ENCODE measurements around the gene RASAL2. TPM values are rescaled to one million over a fixed set of nuclear protein-coding genes. Genes with fewer than 3 reads are reported as not detected.
A peak's percentile ranks its signal among the peaks of the same experiment; 100 is the strongest.
"Not testable (repeated sequence)": the region's sequence is repeated elsewhere in the genome, so short reads cannot be mapped to it uniquely, and the experiment has no call there.

The RASAL2 gene
- total RNA-seq, 2 donors from 2014 or later: 0.02 to 0.11 TPM

DNA sequence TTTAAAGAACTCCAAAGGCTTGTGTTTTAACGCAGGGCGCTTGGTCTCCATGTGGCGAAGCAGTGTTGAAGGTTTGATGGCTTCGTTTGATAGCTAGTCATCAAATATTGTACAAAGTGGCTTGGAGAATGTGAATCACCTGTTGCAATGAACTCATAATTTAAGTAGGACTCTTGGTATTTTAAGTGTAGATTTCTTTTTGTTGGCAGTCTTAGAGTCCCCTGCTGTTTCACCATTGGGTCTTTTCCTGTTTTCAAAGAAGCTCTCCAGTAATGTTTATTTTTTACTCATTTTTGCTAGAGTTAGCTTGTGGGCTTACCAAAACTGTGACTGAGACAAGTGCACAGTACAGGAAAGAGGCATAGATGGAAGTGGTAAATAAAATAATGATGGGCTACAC is 26.2 kb downstream of the RASAL2 start:
- H3K9me3 Mint-ChIP-seq: no peaks in the 10 kb centered on the region
- H3K4me1 Mint-ChIP-seq: no peaks in the 10 kb centered on the region
- H3K36me3 Mint-ChIP-seq (ENCODE audit: low read depth): no peaks in the 10 kb centered on the region
- no peaks in the 10 kb centered on the region for H3K27me3 Mint-ChIP-seq
- no peak for ATAC-seq (replicated peaks)
- H3K4me3 Mint-ChIP-seq: no peak overlapping the region
- no peak overlapping the region for H3K27ac Mint-ChIP-seq

DNA sequence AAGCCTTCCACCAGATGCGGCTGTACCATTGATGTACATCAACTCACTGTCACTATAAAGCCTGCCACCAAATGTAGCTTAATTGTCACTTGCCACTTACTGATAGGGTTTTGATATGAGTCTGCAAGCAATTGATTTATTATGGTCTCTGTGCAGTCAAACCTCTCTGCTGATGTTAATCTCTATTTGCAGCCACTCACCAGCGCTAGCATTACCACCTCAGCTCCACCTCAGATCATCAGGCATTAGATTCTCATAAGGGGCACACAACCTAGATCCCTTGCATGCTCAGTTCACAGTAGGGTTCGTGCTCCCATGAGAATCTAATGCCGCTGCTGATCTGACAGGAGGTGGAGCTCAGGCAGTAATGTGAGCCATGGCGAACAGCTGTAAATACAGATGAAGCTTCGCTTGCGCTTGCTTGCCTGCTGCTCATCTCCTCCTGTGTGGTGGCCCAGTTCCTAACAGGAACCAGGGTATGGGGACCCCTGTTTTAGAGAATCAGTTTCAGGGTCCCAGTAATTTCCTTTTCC is 26.7 kb downstream of the RASAL2 start:
- not testable (repeated sequence) for H3K36me3 Mint-ChIP-seq (ENCODE audit: low read depth); H3K4me1 Mint-ChIP-seq; H3K9me3 Mint-ChIP-seq; ATAC-seq (replicated peaks); H3K4me3 Mint-ChIP-seq; H3K27me3 Mint-ChIP-seq; H3K27ac Mint-ChIP-seq

DNA sequence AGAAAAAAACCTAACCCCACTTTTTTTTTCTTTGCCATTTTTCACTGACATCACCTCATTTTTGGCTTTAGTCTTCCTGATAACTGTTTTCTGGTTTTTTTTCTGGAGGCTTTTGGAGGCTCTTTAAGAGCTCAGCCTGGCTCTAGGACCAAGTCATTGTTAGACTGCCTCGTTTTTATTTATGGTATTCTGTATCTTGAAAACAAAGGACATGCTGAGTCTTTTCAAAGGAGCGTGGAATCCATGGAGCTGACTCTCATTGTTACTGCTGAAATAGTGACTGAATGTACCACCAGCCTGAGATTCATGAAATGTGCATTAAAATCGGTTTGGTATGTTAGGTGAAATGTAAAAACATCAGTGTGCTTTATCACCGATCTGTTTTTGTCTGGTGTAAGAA is 28.0 kb downstream of the RASAL2 start:
- no peaks in the 10 kb centered on the region for H3K4me1 Mint-ChIP-seq
- no peak overlapping the region for H3K4me3 Mint-ChIP-seq
- H3K27ac Mint-ChIP-seq: no peak overlapping the region
- ATAC-seq (replicated peaks): no peak
- H3K36me3 Mint-ChIP-seq (ENCODE audit: low read depth): no peaks in the 10 kb centered on the region
- no peaks in the 10 kb centered on the region for H3K9me3 Mint-ChIP-seq
- no peaks in the 10 kb centered on the region for H3K27me3 Mint-ChIP-seq

DNA sequence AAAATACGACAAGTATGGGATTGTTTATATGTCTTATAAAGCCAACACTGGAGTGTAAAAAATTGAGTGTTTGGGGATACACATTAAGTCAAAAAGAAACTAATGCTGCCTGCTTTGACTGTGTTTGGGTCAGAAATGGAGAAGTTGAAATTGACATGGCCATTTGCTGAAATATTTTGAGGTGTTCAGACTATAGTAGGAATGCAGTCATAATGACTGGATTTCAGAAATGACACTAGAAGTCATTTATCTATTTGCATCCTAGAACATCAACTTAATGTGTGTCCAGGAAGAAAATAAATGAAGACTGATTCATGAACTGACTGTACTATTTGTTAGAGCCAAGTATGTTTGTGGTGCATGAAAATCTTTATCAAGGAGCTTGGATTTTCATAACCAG is 28.4 kb downstream of the RASAL2 start:
- Mint-ChIP-seq H3K27me3 (no peaks in the 10 kb centered on the region), H3K27ac (no peak overlapping the region), H3K4me3 (no peak overlapping the region), H3K36me3 (ENCODE audit: low read depth) (no peaks in the 10 kb centered on the region), H3K9me3 (no peaks in the 10 kb centered on the region), H3K4me1 (no peaks in the 10 kb centered on the region)
- ATAC-seq (replicated peaks): no peak

DNA sequence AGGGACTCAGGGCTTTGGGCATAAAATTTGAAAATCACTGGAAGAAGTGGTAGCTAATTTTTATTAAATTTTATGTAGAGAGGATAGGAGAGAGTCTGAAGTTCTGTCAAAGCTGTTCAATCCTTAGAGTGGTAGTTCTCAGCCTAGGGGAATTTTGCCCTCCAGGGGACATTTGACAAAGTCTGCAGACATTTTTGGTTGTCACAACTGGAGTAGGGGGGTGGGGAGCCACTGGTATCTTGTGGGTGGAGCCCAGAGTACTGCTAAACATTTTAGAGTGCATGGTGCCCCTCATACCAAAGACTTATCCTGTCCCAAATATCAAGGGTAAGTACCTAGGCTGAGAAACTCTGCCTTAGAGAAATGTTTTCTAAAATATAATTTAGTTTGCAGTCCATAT is 30.2 kb downstream of the RASAL2 start:
- H3K27me3 Mint-ChIP-seq: no peaks in the 10 kb centered on the region
- H3K36me3 Mint-ChIP-seq (ENCODE audit: low read depth): no peaks in the 10 kb centered on the region
- H3K9me3 Mint-ChIP-seq: no peaks in the 10 kb centered on the region
- no peak for ATAC-seq (replicated peaks)
- no peak overlapping the region for H3K4me3 Mint-ChIP-seq
- H3K4me1 Mint-ChIP-seq: no peaks in the 10 kb centered on the region
- H3K27ac Mint-ChIP-seq: no peak overlapping the region

DNA sequence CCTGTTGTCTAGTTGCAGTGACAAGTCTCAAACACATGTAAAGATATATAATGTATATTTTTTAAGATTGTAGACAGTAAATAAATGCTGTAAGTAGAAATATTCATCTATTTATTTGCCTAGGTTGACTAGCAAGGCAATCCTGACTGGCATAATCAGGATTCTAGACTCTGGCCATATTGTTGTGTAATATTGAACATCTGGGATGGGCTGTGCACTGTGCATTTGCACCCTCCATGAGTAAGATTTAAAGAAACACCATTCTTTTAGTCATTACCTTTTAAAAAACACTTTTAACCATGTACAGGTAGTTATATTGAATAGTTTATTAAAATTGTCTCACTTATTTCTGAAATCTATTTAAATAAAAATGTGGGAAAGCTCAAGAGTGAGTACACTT is 32.4 kb downstream of the RASAL2 start:
- no peak overlapping the region for H3K4me3 Mint-ChIP-seq
- H3K27ac Mint-ChIP-seq: no peak overlapping the region
- H3K27me3 Mint-ChIP-seq: no peaks in the 10 kb centered on the region
- no peaks in the 10 kb centered on the region for H3K36me3 Mint-ChIP-seq (ENCODE audit: low read depth)
- ATAC-seq (replicated peaks): no peak
- H3K9me3 Mint-ChIP-seq: no peaks in the 10 kb centered on the region
- H3K4me1 Mint-ChIP-seq: no peaks in the 10 kb centered on the region

DNA sequence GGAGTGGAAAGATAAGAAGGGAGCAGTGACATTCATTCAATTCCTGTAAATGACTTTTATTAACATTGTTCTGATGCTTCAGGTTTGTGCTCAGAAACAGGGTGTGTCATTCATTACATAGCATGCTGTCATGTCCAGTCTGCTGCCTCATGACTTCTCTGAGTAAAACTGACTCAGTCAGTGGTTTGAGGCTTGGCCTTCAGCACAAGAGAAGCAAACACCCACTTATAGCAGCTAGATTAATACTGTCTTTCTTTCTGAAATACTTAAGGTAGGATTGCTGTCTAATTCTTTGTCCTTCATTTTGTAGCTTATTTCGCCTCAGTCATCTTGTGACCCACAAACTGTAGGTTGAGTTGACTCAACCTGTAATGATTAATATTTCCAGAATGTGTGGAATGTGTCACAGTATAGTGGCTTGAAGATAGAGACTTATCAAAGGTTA is 32.9 kb downstream of the RASAL2 start:
- no peaks in the 10 kb centered on the region for H3K4me1 Mint-ChIP-seq
- H3K36me3 Mint-ChIP-seq (ENCODE audit: low read depth): no peaks in the 10 kb centered on the region
- peak; percentile 63 for ATAC-seq (replicated peaks)
- no peak overlapping the region for H3K27ac Mint-ChIP-seq
- H3K4me3 Mint-ChIP-seq: no peak overlapping the region
- H3K27me3 Mint-ChIP-seq: no peaks in the 10 kb centered on the region
- no peaks in the 10 kb centered on the region for H3K9me3 Mint-ChIP-seq

DNA sequence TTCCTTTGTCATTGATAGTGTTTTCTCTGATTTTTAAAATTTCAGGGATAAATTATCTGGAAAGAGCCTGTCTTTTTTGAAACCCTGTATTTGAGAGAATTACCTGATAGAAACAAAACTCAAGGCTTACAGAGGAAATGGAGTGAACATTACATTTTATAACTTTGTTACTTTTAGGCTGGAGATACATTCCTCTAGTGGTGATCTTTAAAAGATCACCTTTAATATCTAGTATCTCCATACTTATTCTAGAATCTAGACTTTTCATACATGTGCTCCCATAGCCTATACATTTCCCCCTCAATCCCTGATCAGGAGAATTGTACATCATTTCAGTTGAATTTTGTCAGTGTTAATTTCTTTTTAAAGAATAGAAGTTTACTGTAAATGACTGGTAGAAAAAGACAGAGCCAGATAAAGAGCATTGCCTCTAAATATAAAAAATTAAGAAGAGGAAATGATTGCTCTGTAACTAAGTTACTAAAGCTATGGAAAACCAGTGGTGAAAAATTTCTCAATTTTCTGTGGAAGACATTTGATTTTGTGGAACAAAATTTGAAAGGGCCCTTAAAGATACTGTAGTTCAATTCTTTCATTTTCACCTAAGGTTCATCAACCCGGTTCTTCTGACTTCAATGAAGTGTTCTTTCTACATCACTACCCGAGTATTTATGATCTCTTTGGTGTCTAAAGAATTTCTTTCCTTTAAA is 33.7 kb downstream of the RASAL2 start:
- H3K27ac Mint-ChIP-seq: no peak overlapping the region
- H3K27me3 Mint-ChIP-seq: no peaks in the 10 kb centered on the region
- H3K36me3 Mint-ChIP-seq (ENCODE audit: low read depth): no peaks in the 10 kb centered on the region
- no peak overlapping the region for H3K4me3 Mint-ChIP-seq
- no peaks in the 10 kb centered on the region for H3K9me3 Mint-ChIP-seq
- H3K4me1 Mint-ChIP-seq: no peaks in the 10 kb centered on the region
- no peak for ATAC-seq (replicated peaks)

DNA sequence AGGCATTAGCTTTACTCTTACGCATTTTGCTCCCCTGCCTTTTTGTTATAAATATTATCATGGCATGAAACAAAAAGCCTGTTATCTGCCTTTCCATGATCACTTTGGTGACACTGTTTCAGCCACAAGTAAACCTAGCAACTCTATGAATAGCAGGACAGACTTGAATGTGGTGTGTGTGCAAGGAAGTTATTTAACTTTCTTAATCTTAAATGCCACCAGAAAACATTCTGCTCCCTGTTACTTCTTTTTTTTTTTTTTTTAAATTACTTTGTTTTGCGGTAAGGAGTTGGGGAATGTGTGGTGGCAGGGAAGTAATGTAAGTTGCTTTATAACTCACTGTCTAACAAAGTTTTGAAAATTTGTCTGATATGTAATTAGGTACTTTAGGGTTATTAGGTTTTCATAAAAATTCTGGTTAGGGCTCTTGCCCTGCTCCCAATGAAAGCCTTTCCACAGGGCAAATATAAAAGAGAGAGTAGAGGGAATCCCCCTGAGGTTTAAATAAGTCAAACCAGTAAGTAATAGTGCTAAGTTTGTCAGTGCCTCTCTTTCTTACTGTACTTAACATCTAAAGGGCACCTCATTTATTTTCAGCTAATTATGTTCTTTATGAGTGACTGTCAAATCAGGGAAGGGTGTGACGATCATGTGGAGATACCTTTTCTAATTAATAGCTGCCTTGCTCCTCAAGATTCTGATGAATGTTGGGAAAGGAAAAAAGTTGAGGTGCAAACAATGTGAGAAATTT is 39.5 kb downstream of the RASAL2 start:
- no peaks in the 10 kb centered on the region for H3K9me3 Mint-ChIP-seq
- no peaks in the 10 kb centered on the region for H3K4me1 Mint-ChIP-seq
- ATAC-seq (replicated peaks): no peak
- no peak overlapping the region for H3K27ac Mint-ChIP-seq
- no peak overlapping the region for H3K4me3 Mint-ChIP-seq
- no peaks in the 10 kb centered on the region for H3K36me3 Mint-ChIP-seq (ENCODE audit: low read depth)
- H3K27me3 Mint-ChIP-seq: no peaks in the 10 kb centered on the region

DNA sequence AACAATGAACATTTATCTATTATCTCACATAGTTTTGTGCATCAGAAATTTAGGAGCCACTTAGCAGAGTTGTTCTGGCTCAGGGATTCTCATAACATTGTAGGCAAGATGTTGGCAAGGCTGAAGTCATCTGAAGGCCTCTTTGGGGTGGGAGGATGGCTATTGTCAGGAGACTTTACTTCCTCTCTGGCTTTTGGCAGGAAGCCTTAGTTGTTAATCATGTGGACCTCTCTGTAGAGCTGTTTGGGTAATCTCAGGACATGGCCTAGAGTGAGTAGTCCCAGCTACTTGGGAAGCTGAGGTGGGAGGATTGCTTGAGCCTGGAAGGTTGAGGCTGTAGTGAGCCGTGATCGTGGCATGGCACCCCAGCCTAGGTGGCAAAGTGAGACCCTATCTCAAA is 40.2 kb downstream of the RASAL2 start:
- Mint-ChIP-seq H3K27me3 (no peaks in the 10 kb centered on the region), H3K36me3 (ENCODE audit: low read depth) (no peaks in the 10 kb centered on the region), H3K4me1 (no peaks in the 10 kb centered on the region), H3K4me3 (no peak overlapping the region), H3K9me3 (no peaks in the 10 kb centered on the region), H3K27ac (no peak overlapping the region)
- no peak for ATAC-seq (replicated peaks)

DNA sequence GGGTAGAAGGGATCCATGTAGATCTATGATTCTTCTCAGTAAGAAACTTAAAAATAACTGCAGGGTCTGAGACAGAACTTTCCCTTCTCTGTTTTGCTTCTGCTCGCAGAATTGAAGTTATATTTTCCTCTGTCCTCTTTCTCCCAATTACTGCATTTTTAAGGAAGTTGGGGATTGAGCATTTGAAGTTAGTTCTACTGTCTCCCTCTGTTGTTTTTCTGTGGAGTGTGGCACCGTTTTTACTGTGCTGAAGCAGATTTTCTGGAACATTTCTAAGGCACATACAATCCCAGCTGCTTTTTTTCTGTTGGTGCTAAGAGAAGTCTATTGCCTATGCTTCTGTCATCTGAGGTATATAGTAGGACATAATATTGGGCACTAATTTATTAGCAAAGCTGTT is 43.3 kb downstream of the RASAL2 start:
- no peaks in the 10 kb centered on the region for H3K36me3 Mint-ChIP-seq (ENCODE audit: low read depth)
- ATAC-seq (replicated peaks): no peak
- no peaks in the 10 kb centered on the region for H3K27me3 Mint-ChIP-seq
- H3K4me3 Mint-ChIP-seq: no peak overlapping the region
- no peaks in the 10 kb centered on the region for H3K4me1 Mint-ChIP-seq
- peaks cover 11% of the 10 kb centered on the region for H3K9me3 Mint-ChIP-seq
- H3K27ac Mint-ChIP-seq: no peak overlapping the region

DNA sequence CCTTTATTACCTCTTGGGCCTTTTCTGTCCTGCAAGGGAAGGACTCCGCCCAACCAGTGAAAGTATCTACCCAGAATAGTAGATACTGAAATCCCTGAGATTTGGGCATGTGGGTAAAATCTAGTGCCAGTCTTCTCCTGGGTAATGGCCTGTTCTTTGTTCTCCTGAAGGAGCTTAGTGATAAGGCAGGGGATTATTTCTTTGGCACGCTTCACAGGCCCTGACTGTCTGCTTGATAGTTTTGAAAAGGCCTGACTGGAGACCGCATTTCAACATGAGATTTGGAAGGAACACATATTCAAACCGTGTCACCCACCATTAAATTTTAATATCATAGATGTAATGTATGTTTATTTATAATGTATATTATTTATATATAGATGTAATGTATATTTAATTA is 48.9 kb downstream of the RASAL2 start:
- Mint-ChIP-seq H3K4me1 (no peaks in the 10 kb centered on the region), H3K4me3 (no peak overlapping the region), H3K27me3 (no peaks in the 10 kb centered on the region), H3K27ac (no peak overlapping the region), H3K9me3 (peaks cover 12% of the 10 kb centered on the region), H3K36me3 (ENCODE audit: low read depth) (no peaks in the 10 kb centered on the region)
- ATAC-seq (replicated peaks): no peak

DNA sequence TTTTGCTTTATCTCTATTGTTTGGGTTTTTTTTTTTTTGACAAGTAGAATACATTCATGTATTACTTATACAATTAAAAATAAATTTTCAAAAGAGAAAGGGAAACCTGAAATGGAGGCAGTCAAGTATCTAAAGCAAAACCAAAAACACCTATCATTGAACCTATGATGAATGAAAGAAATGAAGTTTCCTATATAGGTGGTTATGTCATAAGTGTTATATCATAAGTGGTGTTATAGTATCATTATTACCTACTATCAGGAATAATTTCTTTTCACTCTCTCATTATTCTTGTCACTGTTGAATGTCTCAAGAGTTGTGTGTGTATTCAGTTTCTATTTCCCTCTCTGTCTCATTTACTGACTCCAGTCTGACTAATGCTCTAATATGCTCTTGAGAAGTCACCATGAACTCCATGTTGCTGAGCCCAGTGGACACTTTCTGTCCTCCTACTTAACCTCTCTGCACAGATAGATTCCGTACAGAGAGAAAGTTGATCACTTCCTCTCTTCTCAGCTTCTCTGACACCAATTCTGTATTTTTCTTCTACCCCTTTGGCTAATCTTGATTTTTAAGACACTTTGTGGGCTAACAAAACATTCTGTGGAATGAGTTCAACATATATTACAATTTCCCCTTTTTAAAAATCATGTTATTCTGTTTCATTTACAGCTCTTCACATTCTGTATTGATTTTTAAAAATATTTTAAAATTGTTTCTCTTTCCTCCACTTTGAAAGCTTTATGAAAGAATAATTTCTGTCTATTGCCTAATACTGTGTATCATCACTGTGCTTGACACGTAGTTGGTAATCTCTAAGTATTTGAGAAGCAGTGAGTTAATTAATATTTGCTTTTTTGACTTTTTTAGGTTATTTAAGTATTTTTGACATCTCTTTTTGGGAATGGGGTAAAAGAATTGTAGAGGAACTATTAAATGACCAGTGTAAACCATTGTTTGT is 50.1 kb downstream of the RASAL2 start:
- H3K36me3 Mint-ChIP-seq (ENCODE audit: low read depth): no peaks in the 10 kb centered on the region
- H3K27me3 Mint-ChIP-seq: no peaks in the 10 kb centered on the region

DNA sequence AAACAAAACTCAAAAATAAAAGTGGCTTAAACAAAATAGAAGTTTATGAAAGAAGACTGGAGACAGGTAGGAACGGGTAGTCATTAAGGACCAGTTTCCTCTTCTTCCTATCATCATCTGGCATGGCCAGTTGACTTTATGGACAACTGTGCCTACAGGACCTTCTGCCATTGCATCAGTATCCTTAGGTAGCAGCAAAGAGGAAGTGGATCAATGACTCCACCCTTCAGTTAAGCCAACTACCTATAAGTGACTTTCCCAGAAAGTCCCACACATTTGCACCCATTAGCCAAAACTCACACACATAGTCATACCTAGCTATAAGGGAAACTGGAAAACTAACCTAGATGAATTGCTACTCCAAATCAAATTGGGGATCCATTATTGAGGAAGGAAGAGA is 51.7 kb downstream of the RASAL2 start:
- no peaks in the 10 kb centered on the region for H3K36me3 Mint-ChIP-seq (ENCODE audit: low read depth)
- H3K4me1 Mint-ChIP-seq: no peaks in the 10 kb centered on the region
- no peak overlapping the region for H3K4me3 Mint-ChIP-seq
- H3K27ac Mint-ChIP-seq: no peak overlapping the region
- no peak for ATAC-seq (replicated peaks)
- H3K27me3 Mint-ChIP-seq: no peaks in the 10 kb centered on the region
- peaks cover 8% of the 10 kb centered on the region for H3K9me3 Mint-ChIP-seq

More for the DNA sequence above, 50.1 kb downstream of the RASAL2 start:
- no peaks in the 10 kb centered on the region for H3K4me1 Mint-ChIP-seq
- ATAC-seq (replicated peaks): no peak
- H3K4me3 Mint-ChIP-seq: no peak overlapping the region
- H3K9me3 Mint-ChIP-seq: peaks cover 12% of the 10 kb centered on the region
- H3K27ac Mint-ChIP-seq: no peak overlapping the region
